Measurements from ENCODE around the gene STT3B. TPM values are rescaled to one million over a fixed set of nuclear protein-coding genes. Genes with fewer than 3 reads are reported as not detected.
A peak's percentile ranks its signal among the peaks of the same experiment; 100 is the strongest.

The STT3B gene
- polyA plus RNA-seq, 1 donor = 225 TPM

DNA sequence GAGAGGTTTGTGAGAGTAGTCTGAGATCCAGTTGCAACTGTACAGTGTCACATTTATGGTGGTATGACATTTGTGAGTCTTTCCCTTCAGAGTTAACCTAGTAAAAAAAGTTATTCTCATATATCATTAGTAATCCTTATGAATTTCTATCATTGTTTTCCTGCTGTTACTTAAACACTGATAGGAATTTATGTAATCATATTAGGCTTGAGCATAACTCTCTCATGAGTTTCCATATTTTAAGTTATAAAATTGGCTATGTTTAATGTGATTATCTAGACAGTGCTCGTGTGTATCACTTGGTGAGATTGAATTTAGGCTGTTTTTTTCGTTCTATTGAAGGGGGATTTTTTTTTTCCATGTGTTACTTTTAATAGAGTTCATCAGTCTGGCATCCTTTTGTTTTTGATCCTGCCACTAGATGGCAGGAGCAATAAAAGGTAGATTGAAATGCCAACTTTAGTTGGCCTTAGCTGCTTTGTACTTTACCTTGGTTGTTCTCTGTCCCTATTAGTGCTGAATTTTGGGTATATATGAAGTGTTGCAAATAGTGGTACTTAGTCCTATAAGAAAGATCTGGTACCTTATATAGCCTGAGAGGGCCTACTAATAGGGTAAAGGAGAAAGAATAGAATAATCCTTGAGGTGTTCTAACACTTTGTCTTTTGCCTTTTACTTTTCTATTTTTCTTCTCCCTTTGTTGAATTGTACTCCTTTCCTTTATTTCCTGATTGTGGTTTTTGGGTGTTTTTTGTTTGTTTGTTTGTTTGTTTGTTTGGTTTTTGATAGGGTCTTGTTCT, 17.9 kb downstream of the STT3B start:
- DNase-seq = peak; percentile 31

DNA sequence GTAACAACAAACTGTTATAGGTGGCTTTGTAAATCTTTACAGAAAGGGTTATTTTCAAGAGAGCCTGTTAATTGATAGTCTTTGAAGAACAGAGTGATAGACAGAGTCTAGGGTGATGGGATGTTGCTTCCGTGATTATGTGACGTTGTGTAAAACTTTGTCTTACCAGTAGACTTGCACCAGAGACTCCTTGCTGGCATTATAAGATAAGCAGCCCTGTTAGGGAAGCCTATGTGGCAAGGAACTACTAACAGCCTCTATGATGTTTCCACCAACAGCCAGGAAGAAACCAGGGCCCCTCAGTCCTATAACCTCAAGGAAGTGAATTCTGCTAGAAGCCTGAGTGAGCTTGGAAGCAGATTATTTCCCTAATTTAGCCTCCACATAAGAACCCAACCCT, 18.9 kb downstream of the STT3B start:
- no peak for DNase-seq

GRCh38 chr3:31552103-31552502, 19.4 kb downstream of the STT3B start:
- no peak for DNase-seq

- DNase-seq = no peak
These were observed 20.5 kb downstream of the STT3B start for GRCh38 chr3:31553258-31553657.

DNA sequence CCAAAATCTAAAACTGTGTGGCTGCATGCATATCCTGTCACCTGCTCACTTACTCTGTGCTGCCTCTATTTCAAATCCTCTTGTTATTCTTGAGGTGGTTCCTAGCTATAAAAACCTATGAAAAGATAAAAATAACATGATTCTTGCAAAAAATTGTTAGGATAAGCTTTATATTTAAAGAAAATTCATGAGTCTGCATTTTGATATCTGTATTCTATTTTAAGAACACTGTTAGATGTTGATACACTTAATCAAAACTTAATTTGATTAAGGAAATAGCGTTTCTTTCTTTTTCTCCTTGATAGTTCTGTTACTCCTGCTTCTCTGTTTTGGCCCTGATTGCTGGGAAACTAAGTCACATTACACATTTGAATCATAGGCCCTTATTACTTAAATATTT, 22.5 kb downstream of the STT3B start:
- no peak for DNase-seq

DNA sequence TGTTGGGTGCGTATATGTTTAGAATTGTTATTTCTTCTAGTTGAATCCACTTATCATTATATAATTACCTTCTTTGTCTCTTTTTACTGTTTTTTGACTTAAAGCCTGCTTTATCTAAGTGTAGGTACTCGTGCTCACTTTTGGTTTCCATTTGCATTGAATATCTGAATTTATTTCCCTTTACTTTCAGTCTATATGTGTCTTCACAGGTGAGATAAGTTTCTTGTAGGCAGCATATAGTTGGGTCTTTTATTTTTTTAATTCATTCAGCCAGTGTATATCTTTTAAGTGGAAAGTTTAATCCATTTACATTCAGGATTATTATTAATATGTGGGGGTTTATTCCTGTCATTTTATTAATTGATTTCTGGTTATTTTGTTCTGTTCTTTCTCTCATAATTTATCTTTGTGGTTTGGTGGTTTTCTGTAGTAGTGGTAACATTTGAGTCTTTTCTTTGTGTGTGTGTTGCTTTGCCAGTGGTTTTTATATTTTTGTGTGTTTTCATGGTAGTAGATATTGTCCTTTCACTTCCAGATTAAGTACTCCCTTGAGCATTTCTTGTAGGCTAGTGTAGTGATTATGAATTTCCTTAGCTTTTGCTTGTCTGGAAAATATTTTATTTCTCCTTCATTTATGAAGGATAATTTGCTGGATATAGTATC, 27.3 kb downstream of the STT3B start:
- DNase-seq = no peak

DNA sequence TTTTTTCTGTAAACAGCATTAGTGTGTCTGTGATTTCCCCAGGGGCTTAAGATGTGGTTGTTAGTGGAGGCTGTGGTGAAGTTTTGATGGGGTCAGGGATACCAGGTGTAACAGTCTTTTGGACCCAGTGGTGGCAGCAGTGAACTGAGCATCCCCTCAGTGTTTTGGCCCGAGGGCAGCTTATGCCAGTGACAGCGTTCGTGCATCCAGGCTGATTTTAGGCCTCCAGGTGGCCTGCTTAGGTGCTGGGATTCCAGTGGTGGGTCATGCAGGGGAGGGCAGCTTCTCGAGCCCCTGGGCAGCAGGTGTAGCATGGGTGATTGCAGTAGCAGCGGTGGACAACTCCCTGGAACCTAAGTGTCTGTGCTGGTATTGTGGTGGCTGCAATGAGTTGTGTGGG, 29.2 kb downstream of the STT3B start:
- no peak for DNase-seq

DNA sequence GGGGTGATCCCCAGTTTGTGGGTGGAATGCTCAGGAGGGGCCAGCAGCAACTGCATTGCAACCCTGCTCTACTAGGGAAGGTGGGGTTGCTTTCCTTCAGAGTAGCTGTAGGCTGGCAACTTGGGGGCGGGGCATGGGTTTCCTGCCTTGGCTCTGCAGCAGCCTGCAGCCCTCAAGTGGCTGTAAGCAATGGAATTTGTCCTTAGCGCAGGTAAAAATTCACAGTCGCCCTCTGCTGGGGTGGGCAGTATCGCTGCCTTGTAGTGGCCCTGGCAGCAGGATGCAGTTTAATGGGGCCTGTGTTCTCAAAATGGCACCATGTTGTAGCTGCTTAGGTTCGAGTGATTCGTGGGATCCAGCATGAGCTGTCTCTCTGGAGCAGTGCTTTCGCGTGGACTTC, 29.8 kb downstream of the STT3B start:
- no peak for DNase-seq

DNA sequence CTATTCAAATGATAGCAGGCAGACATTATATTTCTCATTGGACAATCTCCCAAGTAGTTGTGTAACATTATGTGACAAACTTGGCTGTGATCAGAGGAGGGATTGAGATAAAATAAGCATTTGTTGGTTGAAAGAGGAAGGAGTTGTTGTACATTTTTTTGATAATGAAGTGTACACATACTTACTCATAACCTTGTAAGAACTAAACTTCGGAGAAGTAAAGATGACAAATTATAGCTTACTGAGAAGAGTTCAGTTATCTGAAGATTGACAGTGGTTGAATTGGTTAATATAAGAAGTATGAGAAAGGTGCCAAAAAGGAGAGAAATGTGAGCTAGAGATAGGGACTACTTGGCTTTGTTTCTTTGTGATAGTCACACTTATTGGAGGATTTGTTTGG, 32.6 kb downstream of the STT3B start:
- DNase-seq = no peak

- DNase-seq = peak; percentile 10
These were observed 34.3 kb downstream of the STT3B start for GRCh38 chr3:31567036-31567435.

DNA sequence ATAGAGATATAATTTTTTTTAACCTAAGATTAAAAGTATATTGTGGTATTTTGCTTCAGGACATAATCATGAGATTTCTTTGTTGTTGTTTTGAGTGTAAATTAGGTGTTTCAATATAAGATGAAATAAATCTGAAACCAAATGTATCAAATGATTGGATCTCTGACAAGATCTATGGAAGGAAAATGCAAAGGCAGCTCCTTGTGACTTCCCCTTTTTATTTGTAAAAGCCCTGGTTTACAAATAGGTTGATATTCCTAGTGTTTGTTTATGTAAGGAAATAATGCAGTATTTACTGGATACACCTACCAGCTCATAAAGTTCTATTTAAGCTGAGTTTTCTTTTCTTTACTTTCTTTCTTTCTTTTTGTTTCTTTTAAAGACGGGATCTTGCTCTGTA, 35.9 kb downstream of the STT3B start:
- no peak for DNase-seq

- no peak for DNase-seq
These were observed 38.6 kb downstream of the STT3B start for GRCh38 chr3:31571325-31571724.

DNA sequence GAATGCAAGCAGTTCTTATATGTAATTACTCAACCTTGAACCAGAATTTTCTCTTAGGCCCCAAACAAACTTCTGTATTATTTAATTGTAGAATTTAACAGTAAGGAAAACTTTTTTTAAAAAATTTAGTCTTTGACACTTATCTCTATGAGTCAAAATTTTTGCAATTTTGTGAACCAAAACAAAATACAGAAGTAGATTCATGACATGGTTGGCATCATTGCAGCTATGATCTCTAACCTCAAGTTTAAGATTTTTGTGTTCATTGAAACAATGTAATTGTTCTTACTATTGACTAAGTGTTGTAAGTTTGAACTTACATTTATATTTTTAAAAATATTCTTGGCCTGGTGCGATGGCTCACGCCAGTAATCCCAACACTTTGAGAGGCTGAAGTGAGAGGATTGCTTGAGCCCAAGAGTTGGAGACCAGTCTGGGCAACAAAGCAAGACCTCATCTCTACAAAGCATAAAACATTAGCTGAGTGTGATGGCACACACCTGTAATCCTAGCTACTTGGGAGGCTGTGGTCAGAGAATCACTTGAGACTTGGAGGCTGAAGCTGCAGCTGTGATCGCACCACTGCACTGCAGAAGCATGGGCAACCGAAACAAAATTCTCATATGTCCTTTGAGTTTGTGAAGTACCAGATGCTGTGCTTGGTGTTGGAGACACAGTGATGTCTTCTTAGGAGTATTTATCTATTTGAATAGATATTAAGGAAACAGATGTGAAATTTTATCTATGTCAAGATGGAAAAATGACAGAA, 39.7 kb downstream of the STT3B start:
- no peak for DNase-seq

- no peak for DNase-seq
These were observed 40.5 kb downstream of the STT3B start for GRCh38 chr3:31573036-31573779.

DNA sequence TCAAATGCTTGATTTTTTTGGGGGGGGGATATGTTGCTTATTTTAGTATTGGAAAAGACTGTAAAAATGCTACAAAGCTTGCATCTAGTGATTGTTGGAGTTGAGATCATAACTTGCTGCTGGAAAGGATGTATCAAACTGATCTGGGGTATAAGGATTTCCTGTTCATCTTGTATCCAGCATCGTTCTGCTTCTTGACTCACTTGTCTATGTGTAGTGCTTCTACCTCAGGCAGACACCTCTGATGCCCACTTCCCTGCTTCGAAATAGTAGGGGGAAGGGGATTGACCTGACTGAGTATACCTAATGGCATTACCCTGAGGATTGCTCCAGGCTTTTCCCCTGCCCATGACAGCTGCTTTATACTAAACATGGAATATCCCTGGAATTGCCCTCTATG, 42.7 kb downstream of the STT3B start:
- no peak for DNase-seq

- no peak for DNase-seq
These were observed 43.8 kb downstream of the STT3B start for GRCh38 chr3:31576521-31576920.

DNA sequence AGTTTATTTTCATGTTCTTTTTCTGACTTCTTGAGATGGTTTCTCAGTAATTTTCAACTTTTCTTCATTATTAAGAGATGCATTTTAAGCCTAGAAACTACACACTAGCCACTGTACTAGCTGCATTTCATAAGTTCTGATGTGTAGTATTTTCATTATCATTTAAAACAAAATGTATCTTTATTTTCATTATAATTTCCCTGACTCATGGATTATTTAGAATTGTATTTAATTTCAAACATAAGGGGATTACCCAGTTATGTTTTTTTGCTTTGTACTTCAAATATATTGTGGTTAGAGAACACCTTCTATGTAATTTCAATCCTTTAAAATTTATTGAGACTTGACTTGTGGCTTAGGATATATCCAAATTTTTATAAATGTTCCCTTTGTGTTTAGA, 44.5 kb downstream of the STT3B start:
- DNase-seq = no peak

GRCh38 chr3:31579828-31580227, 47.1 kb downstream of the STT3B start:
- no peak for DNase-seq

GRCh38 chr3:31580645-31581044, 47.9 kb downstream of the STT3B start:
- DNase-seq = no peak

DNA sequence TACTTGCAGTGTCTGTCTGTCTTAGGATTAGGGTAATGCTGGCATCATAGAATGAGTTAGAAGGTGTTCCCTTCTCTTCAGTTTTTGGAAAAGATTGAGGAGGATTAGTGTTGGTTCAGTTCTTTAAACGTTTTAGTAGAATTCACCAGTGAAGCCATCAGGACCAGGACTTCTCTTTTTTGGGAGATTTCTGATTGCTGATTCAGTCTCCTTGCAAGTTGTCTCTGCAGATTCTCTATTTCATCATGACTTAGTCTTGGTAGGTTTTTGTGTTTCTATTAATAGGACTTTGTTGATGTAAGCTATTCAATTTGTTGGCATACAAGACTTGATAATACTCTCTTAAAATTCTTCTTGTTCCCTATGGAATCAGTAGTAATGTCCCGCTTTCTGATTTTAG, 48.9 kb downstream of the STT3B start:
- no peak for DNase-seq

DNA sequence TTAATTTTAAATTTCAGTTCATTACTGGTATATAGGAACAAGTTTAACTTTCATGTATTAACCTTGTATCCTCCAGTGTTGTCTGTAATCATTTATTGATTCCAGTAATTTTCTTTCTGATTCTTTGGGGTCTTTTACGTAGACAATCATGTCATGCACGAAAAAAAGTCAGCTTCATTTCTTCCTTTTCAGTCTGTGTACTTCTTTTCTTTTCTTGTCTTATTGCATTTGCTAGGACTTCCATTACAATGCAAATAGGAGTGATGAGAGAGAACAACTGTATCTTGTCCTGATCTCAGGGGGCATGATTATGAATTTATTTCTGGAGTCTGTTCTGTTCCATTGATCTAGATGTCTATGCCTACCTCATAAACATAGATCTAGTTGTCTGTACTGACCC, 56.5 kb downstream of the STT3B start:
- DNase-seq = no peak

GRCh38 chr3:31590650-31591049, 57.9 kb downstream of the STT3B start:
- DNase-seq = no peak

Measured in left kidney (tissue), 2 donors.